GM19395 (cell line): Measurements from ENCODE around the gene PITX1.
"Not testable (repeated sequence)": the region's sequence is repeated elsewhere in the genome, so short reads cannot be mapped to it uniquely, and the experiment has no call there.

Source experiments
- ATAC-seq: cut with Tn5 transposase; IDR thresholded peaks from one replicate; pipeline ENCODE4 v1.9.1; 2021; ENCODE audit warnings: mild to moderate bottlenecking, moderate library complexity; ENCODE audit not compliant: unreplicated experiment

The PITX1 gene

DNA sequence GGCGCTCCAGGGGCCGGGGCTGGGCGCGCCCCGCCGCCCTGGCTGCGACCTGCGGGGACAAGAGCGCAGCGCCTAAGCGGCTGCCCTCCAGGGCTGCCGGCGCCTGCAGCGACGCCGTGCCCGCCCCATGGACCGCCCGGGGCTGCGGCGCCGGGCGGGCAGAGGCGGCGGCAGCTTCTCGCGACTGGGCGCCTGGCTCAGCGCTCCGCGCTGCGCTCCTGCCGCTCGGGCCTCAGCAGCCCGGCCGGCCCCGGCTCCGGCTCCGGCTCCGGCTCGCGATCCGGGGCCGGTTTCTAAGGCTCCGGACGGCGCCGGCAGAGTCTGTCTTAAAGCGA is at the start of gene PITX1:
Gene PITX1, minus strand, starts transcription at position 328 of the 335 bp plus-strand sequence. CDS start 347 bp downstream, outside the sequence.
- no peak for ATAC-seq

DNA sequence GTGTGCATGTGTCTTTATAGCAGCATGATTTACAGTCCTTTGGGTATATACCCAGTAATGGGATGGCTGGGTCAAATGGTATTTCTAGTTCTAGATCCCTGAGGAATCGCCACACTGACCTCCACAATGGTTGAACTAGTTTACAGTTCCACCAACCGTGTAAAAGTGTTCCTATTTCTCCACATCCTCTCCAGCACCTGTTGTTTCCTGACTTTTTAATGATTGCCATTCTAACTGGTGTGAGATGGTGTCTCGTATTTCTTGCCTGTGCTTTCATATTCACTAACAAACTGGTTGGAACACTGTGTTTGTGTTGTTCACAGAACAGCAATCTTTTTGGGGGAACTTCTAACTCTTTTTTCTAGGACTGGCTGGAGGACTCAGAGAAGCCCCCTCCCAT is 49.3 kb upstream of the PITX1 start:
- ATAC-seq, result not testable (repeated sequence)

GRCh38 chr5:135081240-135081639 is 47.2 kb upstream of the PITX1 start:
- ATAC-seq, result no peak

DNA sequence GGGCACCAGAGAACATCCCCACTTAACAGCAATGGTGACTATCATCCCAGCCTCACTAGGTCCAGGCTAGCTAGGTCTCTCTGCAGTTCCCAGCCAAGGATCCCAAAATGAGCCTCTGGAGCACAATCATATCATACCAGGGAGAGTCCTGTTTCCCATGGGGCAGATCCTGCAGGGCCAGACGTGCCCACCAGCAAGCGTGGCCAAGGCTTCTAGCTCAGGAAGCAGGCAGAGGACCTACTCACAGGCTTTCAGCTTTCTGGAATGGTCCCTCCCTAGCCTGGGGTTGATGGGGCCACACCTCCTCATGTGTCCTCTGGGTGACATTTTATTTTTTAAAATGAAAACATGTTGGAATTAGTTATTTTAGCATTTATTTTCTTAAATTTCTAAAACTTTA is 45.7 kb upstream of the PITX1 start:
- ATAC-seq, result no peak

DNA sequence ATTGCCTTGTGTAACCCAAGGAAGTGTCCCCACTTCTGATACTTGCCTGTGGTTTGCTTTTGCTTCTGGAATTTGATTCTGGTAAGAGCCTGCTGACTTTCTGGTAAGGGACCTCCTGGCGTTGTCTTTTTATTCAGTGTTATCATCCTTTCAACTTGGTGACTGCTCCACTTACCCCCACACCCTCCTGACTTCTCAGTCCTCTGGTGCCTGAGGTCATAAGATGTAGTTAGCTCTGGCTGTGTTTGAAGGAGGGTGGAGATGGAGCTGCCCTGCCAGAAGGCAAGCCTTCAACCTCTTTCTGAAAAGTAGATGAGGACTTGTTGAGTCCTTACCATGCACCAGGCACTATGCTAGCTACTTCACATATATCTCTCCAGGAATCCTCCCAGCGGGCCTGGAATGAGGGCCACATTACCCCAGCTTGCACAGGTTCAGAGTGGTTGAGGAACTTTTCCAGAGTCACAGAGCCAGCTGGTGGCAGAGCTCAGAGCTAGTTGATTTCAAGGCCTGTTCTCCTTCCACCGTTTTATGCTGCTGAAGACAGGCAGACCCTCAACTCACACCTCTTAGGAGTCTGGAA is 45.2 kb upstream of the PITX1 start:
- ATAC-seq, result no peak

DNA sequence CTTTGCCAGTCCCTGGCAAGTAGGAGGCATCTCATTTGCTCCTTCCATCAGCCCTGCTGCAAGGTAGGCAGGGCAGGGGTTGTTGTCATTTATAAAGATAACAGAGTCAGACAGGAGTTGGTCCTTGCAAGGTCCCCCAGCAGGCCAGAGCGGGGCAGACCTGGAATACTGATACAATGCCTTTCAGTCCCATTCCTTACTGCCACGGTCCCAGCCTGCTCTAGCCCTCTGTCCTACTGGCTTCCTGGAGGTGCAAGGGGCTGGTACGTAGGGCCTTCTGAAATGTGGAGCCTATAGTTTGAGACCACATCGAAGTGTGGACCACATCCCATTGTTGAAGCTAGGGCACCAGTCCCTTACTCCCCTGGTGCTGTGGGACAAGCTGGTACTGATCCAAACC is 42.8 kb upstream of the PITX1 start:
- ATAC-seq, result no peak

GRCh38 chr5:135076051-135076491 is 42.0 kb upstream of the PITX1 start:
- ATAC-seq, result no peak

GRCh38 chr5:135075621-135076020 is 41.6 kb upstream of the PITX1 start:
- no peak for ATAC-seq

DNA sequence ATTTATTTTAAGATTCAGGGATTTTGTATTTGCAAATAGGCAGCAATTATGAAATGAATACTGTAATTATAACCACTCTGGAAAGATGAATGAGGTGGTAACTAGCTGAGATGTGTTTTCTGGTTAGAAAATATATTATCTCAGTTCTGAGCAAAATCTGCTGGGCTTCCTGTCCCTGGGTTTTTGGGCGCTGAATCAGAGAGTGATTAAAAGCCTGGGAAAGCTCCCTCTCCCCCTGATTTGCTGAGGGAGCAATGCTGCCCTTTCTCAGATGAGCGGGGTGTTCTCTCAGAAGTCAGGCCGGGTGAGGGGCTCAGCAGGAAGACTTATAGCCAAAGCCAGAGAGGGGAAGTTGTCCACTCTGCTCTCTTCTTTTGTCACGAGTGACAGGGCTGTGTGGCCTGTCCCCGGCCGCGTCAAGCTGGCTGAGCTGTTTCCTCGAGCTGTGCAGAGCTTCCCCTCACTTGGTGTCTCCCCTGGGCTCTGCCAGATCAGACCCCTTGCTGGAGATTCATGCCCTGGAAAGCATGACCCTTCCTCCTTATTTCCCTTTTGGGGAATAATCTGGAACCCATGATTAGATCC is 39.8 kb upstream of the PITX1 start:
- no peak for ATAC-seq

GRCh38 chr5:135072387-135073281 is 38.6 kb upstream of the PITX1 start:
- ATAC-seq, result no peak

GRCh38 chr5:135071311-135071710 is 37.3 kb upstream of the PITX1 start:
- no peak for ATAC-seq

GRCh38 chr5:135069895-135070657 is 36.0 kb upstream of the PITX1 start:
- no peak for ATAC-seq

GRCh38 chr5:135069016-135069770 is 35.2 kb upstream of the PITX1 start:
- no peak for ATAC-seq

- ATAC-seq, result no peak
Measured at GRCh38 chr5:135067587-135067986, 33.6 kb upstream of the PITX1 start.

- ATAC-seq, result no peak
Measured at GRCh38 chr5:135066781-135067180, 32.8 kb upstream of the PITX1 start.

DNA sequence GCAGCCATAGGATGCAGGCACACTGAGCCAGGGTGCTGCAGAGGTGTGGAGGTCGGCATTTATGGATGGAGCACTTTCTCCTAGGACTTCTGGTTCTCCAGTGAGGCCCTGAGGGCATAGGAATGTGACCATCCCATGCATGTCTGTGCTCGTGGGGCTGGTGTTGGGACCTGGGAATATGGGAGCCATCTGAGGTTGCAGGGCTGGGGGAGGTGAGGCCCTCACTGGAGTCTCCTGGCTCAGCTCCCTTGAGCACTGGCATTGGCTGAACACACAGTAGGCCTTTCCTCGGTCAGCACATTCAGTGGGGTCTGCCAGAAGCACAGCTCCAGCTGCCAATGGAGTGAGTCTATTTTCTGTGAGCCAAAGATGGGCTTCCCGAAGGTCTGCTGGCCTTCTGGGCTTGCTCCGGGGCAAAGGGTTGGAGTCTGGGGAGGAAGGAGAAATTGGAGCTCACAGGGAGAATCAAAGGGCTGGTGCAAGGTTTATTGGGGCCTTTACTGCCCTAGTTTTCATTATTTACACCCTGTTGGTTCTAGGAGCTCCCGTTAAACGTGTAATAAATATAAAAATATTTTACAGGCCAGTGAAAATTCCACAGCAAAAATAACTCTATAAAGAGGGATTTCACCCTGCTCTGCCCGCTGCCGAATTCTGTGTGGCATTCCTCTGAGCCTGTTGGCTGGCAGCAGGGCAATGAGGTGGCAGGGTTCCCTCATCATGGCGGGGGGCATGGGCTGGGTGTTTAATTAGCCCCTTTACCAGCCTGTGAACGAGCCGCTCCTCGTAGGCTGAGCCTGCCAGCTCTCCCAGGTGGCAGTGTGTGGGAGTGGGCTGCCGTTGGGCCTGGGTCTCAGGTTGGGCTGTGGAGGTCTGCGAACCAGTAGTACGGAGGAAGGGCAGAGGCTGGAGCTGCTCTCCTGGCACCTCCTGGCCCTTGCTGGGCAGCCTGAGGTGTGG is 31.6 kb upstream of the PITX1 start:
- ATAC-seq, result no peak

DNA sequence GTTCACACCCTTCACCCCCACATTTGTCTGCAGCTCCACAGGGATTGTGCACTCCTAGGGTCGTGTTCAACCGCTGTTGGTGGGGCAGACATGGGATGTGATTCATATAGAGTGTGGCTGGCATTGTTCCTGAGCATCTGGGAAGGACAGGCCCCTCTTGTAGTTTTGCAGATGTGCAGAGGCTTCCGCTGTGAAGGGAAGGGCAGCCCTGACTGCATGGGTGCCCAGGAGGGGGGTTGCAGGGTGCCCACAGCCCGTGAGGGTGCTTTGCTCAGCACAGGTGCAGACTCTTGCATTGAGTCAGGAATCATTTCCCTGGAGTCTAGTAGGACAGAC is 30.2 kb upstream of the PITX1 start:
- no peak for ATAC-seq

- ATAC-seq, result no peak
Measured at GRCh38 chr5:135063511-135064234, 29.6 kb upstream of the PITX1 start.

GRCh38 chr5:135063056-135063445 is 29.0 kb upstream of the PITX1 start:
- ATAC-seq, result no peak
